Suprapubic skin (tissue), 4 donors: ENCODE measurements around the gene ADAMTS3. TPM values are rescaled to one million over a fixed set of nuclear protein-coding genes. Genes with fewer than 3 reads are reported as not detected.

Source experiments
- DNase-seq, 2 donors: peaks; one replicate each; pipeline ENCODE4 v3.0.0-alpha.2; 2019; ENCODE audit warnings: low spot score in 2 of 2
- H3K27ac ChIP-seq: fragments of 200-600 bp; sonication (generic); one replicate; pipeline ENCODE4 v1.5.1; 2019
- H3K27me3 ChIP-seq: fragments of 200-600 bp; sonication (generic); one replicate; pipeline ENCODE4 v1.5.1; 2019
- H3K36me3 ChIP-seq: fragments of 200-600 bp; sonication (generic); one replicate; pipeline ENCODE4 v1.5.1; 2019
- H3K4me1 ChIP-seq: fragments of 200-600 bp; sonication (generic); one replicate; pipeline ENCODE4 v1.5.1; 2019
- H3K4me3 ChIP-seq: fragments of 200-600 bp; sonication (generic); one replicate; pipeline ENCODE4 v1.5.1; 2019; ENCODE audit warnings: mild to moderate bottlenecking
- H3K9me3 ChIP-seq: fragments of 200-600 bp; sonication (generic); one replicate; pipeline ENCODE4 v1.5.1; 2019
- CTCF ChIP-seq, 2 donors: fragments of 200-600 bp in 1 of 2; fragments of 450-650 bp in 1 of 2; sonication (generic) in 1 of 2; IDR thresholded peaks; one replicate each; pipeline ENCODE4 v1.5.1; 2016 to 2019; ENCODE audit warnings: antibody characterized with exemption in 2 of 2, mild to moderate bottlenecking in 1 of 2, moderate library complexity in 1 of 2
- EP300 ChIP-seq: sonication (generic); formaldehyde crosslinking; IDR thresholded peaks from one replicate; pipeline ENCODE4 v1.6.1; 2017; ENCODE audit warnings: antibody characterized with exemption
- POLR2A ChIP-seq, 2 donors: fragments of 450-650 bp; IDR thresholded peaks; one replicate each; pipeline ENCODE4 v1.6.1; 2017; ENCODE audit warnings: antibody characterized with exemption in 2 of 2, mild to moderate bottlenecking in 2 of 2, moderate library complexity in 2 of 2
- POLR2AphosphoS5 ChIP-seq, 3 donors: sonication (generic); formaldehyde crosslinking; IDR thresholded peaks; one replicate each; pipeline ENCODE4 v1.6.1; 2017; ENCODE audit warnings: antibody characterized with exemption in 3 of 3
- WGBS: methylation state at CpG from one replicate; pipeline ENCODE4 v1.1.5; 2018; 5-methylcytosine and 5-hydroxymethylcytosine counted together
- total RNA-seq, 4 donors: library from RNA; depleted of rRNA; stranded (reverse); fragments of >200 nt; gene quantifications; one replicate each; pipeline ENCODE4 v1.1.0, GENCODE V29; 2016

ADAMTS3 gene
- total RNA-seq, 4 donors from 2014 or later, result 0.21 to 0.80 (median 0.70) TPM

- no peak overlapping the region for H3K27ac ChIP-seq
- peaks cover 24% of the 10 kb centered on the region for H3K4me1 ChIP-seq
- no peaks in the 10 kb centered on the region for H3K36me3 ChIP-seq
- no peak overlapping the region for H3K4me3 ChIP-seq
- 32% methylated on average over 5 of the region's 5 CpGs for WGBS
- no peak for TF ChIP-seq POLR2A (IDR thresholded peaks at IDR 0.05)
- no peak for TF ChIP-seq EP300
- no peak for TF ChIP-seq CTCF (IDR thresholded peaks at IDR 0.05)
- no peak for TF ChIP-seq POLR2AphosphoS5 (IDR thresholded peaks at IDR 0.05)
- H3K9me3 ChIP-seq, result no peaks in the 10 kb centered on the region
- DNase-seq, result no peak
- no peaks in the 10 kb centered on the region for H3K27me3 ChIP-seq
Measured at GRCh38 chr4:72313121-72313520, 255.9 kb downstream of the ADAMTS3 start.

DNA sequence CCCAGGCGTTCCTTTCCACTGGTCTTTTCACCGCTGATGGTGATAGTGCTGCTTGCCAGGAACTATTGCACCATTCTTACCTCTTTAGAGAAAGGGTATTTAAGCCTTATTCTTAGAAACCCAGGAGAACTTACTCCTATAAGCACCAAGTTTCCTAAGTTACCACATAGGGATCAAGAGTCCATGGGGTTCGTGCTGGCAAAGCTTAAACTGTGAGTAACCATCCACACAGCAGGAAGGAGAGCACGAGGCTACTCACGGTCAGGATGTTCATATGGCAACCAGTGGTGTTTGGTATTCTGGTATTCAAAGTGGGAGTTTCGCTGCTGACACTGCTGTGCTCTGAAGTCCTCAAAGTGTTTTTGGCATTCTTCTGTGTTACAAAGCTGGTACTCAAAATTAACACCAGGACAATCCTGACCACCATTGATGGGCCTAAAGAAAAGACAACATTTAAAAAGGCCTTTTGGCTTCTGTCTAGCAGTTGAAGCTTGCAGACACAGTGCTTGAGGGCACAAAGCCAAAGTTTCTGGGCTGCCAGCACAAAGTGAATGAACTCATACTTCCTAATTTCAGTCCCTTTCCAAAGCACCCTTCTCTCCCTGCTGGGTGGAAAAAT, 256.9 kb downstream of the ADAMTS3 start:
- 36% methylated on average over 6 of the region's 6 CpGs for WGBS
- no peak for TF ChIP-seq POLR2AphosphoS5 (IDR thresholded peaks at IDR 0.05)
- no peak for TF ChIP-seq EP300
- TF ChIP-seq CTCF (IDR thresholded peaks at IDR 0.05), result no peak
- TF ChIP-seq POLR2A (IDR thresholded peaks at IDR 0.05), result no peak
- DNase-seq, result peak; percentile 72 to 78

DNA sequence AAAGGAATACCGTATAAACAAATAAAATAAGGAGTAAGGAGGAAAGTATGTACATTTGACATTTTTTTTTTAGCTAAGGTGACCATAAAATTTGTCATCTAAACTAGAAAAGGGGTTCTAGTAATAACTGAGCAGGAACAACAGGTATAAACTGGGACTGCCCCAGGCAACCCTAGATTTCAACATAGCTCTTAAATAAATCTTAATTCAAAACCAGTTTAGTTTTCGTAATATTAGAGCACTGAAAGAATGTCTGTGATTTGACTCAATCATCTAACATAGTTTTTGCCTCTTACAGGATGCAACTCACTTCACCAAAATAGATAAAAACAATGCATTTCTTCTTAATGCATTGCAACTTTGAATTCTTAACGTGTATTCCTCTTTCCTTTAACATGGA, 257.7 kb downstream of the ADAMTS3 start:
- TF ChIP-seq CTCF (IDR thresholded peaks at IDR 0.05), result no peak
- no peak for TF ChIP-seq EP300
- no peak for TF ChIP-seq POLR2A (IDR thresholded peaks at IDR 0.05)
- no peak for TF ChIP-seq POLR2AphosphoS5 (IDR thresholded peaks at IDR 0.05)
- 72% methylated on average over 3 of the region's 3 CpGs for WGBS
- Histone ChIP-seq H3K27ac (no peak overlapping the region), H3K36me3 (no peaks in the 10 kb centered on the region), H3K9me3 (no peaks in the 10 kb centered on the region), H3K27me3 (no peaks in the 10 kb centered on the region), H3K4me1 (peaks cover 24% of the 10 kb centered on the region), H3K4me3 (no peak overlapping the region)
- DNase-seq, result no peak

More for the DNA sequence above, 256.9 kb downstream of the ADAMTS3 start:
- H3K4me1 ChIP-seq, result peaks cover 24% of the 10 kb centered on the region
- H3K4me3 ChIP-seq, result no peak overlapping the region
- no peaks in the 10 kb centered on the region for H3K36me3 ChIP-seq
- no peaks in the 10 kb centered on the region for H3K27me3 ChIP-seq
- peak overlapping the region; percentile 31 for H3K27ac ChIP-seq
- no peaks in the 10 kb centered on the region for H3K9me3 ChIP-seq

DNA sequence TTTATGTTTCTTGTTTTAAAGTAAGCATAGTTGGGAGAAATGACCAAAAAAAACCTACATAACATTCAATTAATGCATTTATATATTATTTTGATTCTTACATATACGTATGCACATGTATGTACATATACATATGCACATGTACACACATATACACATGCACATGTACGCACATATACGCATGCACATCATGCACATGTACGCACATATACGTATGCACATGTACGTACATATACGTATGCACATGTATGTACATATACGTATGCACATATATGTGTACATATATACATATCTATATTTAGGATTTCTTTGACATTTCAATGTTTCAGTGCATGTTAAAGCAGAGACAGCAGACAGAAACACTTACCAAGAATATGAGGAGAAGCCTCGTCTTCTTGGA, 263.4 kb downstream of the ADAMTS3 start:
- TF ChIP-seq EP300 (no peak), CTCF (IDR thresholded peaks at IDR 0.05) (no peak), POLR2A (IDR thresholded peaks at IDR 0.05) (no peak), POLR2AphosphoS5 (IDR thresholded peaks at IDR 0.05) (no peak)
- H3K27me3 ChIP-seq, result no peaks in the 10 kb centered on the region
- no peaks in the 10 kb centered on the region for H3K9me3 ChIP-seq
- H3K4me1 ChIP-seq, result no peaks in the 10 kb centered on the region
- no peak for DNase-seq
- no peak overlapping the region for H3K27ac ChIP-seq
- no peak overlapping the region for H3K4me3 ChIP-seq
- WGBS, result 94% methylated on average over 9 of the region's 9 CpGs
- H3K36me3 ChIP-seq, result no peaks in the 10 kb centered on the region

DNA sequence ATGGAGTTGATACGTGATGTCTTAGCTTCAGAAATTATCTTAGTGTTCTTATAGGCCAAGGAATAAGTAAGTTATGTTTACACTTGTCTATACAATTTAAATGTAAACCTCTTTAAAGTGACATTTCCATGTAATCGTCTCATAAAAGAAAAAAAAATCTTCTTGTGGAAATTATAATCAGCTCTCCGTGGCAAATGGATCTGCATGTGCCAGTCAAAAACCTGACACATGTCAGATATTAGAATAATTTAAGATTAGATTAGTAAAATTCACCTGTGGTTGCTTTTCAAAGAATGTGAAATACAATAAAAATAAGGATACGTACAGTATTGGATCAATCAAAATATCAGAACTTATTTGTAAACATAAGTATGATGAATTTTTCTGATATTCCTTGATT, 263.9 kb downstream of the ADAMTS3 start:
- Histone ChIP-seq H3K4me3 (no peak overlapping the region), H3K9me3 (no peaks in the 10 kb centered on the region), H3K4me1 (no peaks in the 10 kb centered on the region), H3K27me3 (no peaks in the 10 kb centered on the region), H3K27ac (no peak overlapping the region), H3K36me3 (no peaks in the 10 kb centered on the region)
- no peak for DNase-seq
- TF ChIP-seq POLR2A (IDR thresholded peaks at IDR 0.05) (no peak), POLR2AphosphoS5 (IDR thresholded peaks at IDR 0.05) (no peak), CTCF (IDR thresholded peaks at IDR 0.05) (no peak), EP300 (no peak)
- 91% methylated on average over 4 of the region's 4 CpGs for WGBS
